HG02610 (cell line): Measurements from ENCODE around the gene SUSD1.

Experiments used
- ATAC-seq: cut with Tn5 transposase; IDR thresholded peaks from one replicate; pipeline ENCODE4 v1.9.1; 2021; ENCODE audit warnings: mild to moderate bottlenecking, moderate library complexity; ENCODE audit not compliant: unreplicated experiment

Gene SUSD1

GRCh38 chr9:112072721-112073638, 102.1 kb downstream of the SUSD1 start:
- ATAC-seq: no peak

DNA sequence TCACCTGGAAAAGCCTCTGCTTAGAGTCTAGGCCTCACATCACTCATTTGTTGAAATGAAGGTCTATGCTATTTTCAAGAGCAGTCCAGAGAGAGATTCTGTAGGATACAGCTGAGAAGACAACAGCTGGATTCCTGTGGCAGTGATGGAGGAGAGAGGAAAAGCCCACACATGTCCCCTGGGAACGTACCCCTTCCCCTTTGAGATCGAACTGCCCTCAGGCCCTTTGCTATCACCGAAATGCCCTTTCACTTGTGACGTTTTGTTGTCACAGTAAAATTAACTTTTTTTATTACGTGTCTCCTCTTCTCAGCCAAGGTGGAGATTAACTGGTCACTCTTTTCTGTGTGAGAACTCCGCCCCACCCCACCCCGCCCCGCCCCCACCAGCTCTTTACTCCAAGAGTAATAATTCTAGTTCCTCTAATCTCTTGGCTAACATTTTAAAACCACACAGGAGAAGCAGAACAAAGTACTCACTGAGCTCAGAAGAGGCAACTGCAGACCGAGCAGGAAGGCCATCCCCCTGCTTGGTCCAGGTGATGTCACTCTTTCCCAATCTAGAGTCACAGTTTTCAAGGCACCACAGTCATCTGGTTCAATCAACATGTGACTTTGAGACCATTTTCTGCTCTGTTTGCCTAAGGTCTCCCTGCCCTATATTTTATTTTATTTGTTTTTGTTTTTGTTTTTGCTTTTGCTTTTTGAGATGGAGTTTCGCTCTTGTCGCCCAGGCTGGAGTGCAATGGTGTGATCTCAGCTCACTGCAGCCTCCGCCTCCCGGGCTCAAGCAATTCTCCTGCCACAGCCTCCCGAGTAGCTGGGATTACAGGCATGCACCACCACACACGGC, 105.6 kb downstream of the SUSD1 start:
- ATAC-seq: peak; percentile 68

- no peak for ATAC-seq
Observed at GRCh38 chr9:112065806-112066606, 109.1 kb downstream of the SUSD1 start.

DNA sequence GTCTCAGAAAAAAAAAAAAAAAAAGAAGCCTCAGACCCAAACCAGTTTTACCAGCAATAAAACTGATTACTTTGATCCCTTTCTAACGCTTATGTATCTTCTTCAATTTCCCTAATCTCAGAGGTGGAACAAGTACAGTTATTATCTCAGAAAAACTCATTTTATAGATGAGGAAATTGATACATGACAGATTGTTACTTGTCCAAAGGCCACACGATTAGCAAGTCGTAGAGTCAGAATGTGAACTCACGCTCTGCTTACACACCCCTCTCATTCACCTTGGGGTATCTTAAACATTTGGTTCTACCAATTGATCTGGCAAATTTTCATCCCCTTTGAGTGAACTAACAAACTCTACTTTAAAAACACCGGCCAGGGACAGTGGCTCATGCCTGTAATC, 110.2 kb downstream of the SUSD1 start:
- ATAC-seq: no peak

DNA sequence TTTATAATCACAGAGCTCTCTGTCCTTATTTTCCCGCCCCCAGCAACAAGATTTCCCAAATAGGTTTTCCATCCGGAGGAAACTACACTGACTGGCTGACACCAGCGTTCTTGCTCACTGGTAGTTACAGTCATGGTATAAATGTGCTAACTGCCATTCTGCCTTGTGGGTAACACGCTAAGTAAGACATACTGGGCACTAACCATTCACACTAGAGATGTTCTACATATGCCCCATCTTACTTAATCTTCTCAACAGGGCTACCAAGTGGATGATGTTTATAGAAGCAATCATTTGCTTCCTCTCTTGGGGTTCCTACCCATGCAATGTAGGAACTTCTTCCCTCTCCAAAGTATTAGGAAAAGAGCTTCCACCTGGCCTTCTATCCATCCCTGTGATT, 111.5 kb downstream of the SUSD1 start:
- ATAC-seq: no peak

- no peak for ATAC-seq
Observed at GRCh38 chr9:112063151-112063550, 111.9 kb downstream of the SUSD1 start.

GRCh38 chr9:112061152-112061740, 113.9 kb downstream of the SUSD1 start:
- peak; percentile 71 for ATAC-seq

- no peak for ATAC-seq
Observed at GRCh38 chr9:112059966-112060320, 115.2 kb downstream of the SUSD1 start.

DNA sequence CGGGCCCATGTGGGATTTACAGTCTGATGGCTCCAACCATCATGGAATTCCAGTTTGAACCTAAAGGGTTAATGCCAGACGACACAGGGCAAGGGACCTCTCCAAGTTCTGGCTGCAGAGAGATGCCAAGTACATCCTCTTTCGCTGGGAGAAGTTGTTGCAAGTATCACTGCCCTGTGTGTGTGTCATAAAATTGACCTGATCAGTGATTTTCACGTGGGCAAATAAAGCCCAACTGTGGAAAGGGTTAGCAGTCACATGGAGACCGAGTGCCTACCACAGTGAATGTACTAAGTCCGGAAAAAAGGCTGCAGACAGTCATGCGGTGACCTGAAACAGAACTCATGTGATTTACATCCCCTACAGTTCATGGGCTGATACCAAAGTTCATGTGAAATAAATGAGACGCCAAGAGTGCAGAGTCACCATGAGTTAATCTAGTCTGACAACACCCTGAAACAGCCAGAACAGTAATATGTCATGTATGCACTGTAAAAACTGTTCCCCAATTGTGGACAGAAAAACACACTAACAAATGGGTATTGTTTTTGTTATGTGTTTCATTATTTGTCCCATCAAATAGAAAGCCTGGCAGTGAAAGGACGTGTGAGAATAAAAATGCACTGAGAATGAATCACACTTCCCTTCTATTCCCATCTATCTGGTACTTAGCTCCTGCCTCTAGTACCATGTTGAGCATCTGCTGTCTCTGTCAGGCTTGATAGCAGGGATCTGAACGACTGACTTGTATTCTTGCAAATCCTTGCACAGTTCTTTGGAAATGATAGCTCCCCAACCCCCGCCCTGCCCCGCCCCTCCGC, 115.7 kb downstream of the SUSD1 start:
- ATAC-seq: peak; percentile 50

- no peak for ATAC-seq
Observed at GRCh38 chr9:112056996-112057395, 118.1 kb downstream of the SUSD1 start.

DNA sequence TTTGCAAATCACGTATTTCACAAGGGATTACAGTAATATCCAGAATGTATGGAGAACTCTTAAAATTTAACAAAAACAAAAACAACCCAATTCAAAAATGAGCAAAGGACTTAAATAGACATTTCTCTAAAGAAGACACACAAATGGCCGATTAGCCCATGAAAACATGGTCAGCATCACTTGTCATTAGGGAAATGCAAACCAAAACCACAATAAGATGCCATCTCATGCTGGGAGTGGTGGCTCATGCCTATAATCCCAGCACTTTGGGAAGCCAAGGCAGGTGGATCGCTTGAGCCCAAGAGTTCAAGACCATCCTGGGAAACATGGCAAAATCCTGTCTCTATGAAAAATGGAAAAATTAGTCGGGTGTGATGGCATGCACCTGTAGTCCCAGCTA, 120.2 kb downstream of the SUSD1 start:
- ATAC-seq: no peak

DNA sequence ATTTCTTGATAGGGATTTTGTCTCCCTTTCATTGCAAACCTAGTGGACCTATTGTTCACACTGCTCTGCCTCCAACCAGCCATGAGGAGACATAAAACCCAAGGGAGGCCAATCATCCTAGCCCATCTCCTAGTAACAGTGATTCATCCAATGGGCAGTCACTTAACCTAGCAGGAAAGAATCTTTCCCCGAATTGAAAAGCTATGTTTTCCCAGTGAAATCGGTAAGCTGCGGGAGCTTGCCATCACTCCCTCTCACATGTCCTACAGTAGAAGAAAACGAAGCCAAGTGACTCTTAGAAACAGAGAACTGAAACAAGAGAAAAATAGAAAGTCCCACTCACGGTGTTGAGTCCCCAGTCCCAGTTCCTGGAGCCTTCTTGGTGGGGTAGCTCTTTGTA, 123.3 kb downstream of the SUSD1 start:
- peak; percentile 54 for ATAC-seq

GRCh38 chr9:112050544-112051475, 124.3 kb downstream of the SUSD1 start:
- ATAC-seq: no peak

DNA sequence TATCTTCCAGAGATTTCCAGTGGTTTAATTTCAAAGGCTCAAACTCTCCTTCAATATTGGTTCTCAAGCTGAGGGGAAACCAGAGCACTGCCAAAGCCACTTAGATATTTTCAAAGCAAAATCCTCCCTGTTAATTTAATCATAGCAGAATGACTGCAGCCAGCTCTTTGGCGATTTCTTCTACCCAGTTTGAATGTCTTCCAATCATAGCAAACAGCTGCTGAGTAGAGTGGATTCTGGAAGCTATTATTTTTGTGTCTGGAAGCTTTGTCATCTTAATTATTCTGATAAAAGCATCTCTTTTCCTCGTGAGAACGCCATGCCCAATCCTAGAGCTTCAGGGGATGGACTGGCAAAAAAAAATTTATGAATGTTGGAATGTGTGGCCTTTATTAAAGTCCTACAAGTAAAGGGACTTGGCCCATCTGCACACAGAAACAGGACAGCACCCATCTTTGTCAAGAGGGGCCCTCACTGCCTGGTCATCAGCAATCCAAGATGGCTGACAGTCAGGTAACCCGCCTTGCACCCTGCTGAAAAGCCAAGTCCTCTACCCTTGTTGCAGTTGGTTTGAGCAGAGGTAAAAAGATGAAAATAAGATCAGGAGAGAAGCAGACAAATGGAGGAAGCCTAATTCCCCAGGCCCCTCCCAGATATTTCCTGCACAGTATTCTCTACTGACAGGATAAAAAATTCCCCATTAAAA, 125.1 kb downstream of the SUSD1 start:
- ATAC-seq: no peak

- no peak for ATAC-seq
Observed at GRCh38 chr9:112048924-112049691, 126.0 kb downstream of the SUSD1 start.

DNA sequence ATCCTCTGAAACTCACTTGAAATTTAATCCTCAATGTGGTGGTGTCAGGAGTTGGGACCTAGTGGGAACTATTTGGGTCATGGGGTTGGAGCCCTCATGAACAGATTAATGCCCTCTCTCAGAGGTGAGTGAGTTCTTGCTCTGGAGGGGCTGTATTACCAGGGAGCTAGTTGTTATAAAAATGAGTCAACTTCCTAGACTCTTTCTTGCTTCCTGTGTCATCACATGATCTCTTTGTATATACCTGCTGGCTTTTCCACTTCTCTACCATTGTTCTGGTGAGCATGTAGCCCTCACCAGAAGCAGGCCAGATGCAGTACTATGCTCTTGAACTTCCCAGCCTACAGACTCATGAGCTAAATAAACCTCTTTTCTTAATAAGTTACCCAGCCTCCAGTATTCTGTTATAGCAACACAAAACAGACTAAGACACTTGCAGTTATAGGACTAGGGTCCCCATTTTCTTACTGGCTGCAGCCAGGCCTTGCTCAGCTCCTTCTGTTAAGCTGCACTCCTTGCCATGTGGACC, 127.5 kb downstream of the SUSD1 start:
- ATAC-seq: no peak

GRCh38 chr9:112046181-112046580, 128.9 kb downstream of the SUSD1 start:
- no peak for ATAC-seq
